Liver (tissue), 9 donors: ENCODE measurements around the gene LPO. TPM values are rescaled to one million over a fixed set of nuclear protein-coding genes. Genes with fewer than 3 reads are reported as not detected.

Experiments used
- DNase-seq: peaks from one replicate; pipeline ENCODE4 v3.0.0-alpha.2; 2017; ENCODE audit warnings: low spot score
- H3K27ac ChIP-seq, 2 donors: one replicate each; pipeline ENCODE4 v1.7.0; 2013; ENCODE audit warnings: inconsistent platforms in 2 of 2, low read length in 2 of 2, control low read depth in 1 of 2, low read depth in 1 of 2, mild to moderate bottlenecking in 1 of 2
- H3K27me3 ChIP-seq, 4 donors: one replicate each; pipeline versions ENCODE4 v1.6.1 to v1.7.0; 2013; ENCODE audit warnings: low read length in 3 of 4, inconsistent platforms in 1 of 4, mild to moderate bottlenecking in 1 of 4, moderate library complexity in 1 of 4; ENCODE audit not compliant: control insufficient read depth in 4 of 4, insufficient read depth in 4 of 4
- H3K36me3 ChIP-seq, 4 donors: one replicate each; pipeline versions ENCODE4 v1.6.1 to v1.7.0; 2013; ENCODE audit warnings: low read length in 3 of 4, mild to moderate bottlenecking in 3 of 4, low read depth in 1 of 4, moderate library complexity in 1 of 4; ENCODE audit not compliant: control insufficient read depth in 4 of 4, insufficient read depth in 3 of 4
- H3K4me1 ChIP-seq, 4 donors: one replicate each; pipeline versions ENCODE4 v1.6.1 to v1.7.0; 2013; ENCODE audit warnings: low read length in 3 of 4, mild to moderate bottlenecking in 3 of 4, moderate library complexity in 1 of 4; ENCODE audit not compliant: control insufficient read depth in 4 of 4, insufficient read depth in 4 of 4
- H3K4me3 ChIP-seq, 3 donors: one replicate each; pipeline versions ENCODE4 v1.6.1 to v1.7.0; 2013; ENCODE audit warnings: low read length in 3 of 3, control low read depth in 1 of 3, low read depth in 1 of 3, mild to moderate bottlenecking in 1 of 3
- H3K9ac ChIP-seq, 2 donors: one replicate each; pipeline ENCODE4 v1.7.0; 2013; ENCODE audit warnings: low read length in 2 of 2, mild to moderate bottlenecking in 2 of 2, moderate library complexity in 2 of 2, control low read depth in 1 of 2, low read depth in 1 of 2
- H3K9me3 ChIP-seq, 4 donors: one replicate each; pipeline versions ENCODE4 v1.6.1 to v1.7.0; 2013; ENCODE audit warnings: low read length in 3 of 4; ENCODE audit not compliant: control insufficient read depth in 4 of 4
- ATF3 ChIP-seq: IDR thresholded peaks from 2 replicates; pipeline ENCODE4 v1.6.1; 2016; ENCODE audit warnings: antibody characterized with exemption
- CTCF ChIP-seq: fragments of 150-350 bp; IDR thresholded peaks from 2 replicates; pipeline ENCODE4 v1.5.1; 2017; ENCODE audit warnings: improper control_type of control experiment, low read depth, low read length; ENCODE audit not compliant: missing input control
- EGR1 ChIP-seq, 2 donors: IDR thresholded peaks; 2 replicates each; pipeline ENCODE4 v1.6.1; 2016 to 2018; ENCODE audit warnings: antibody characterized with exemption in 2 of 2, low read depth in 2 of 2
- FOXA1 ChIP-seq: IDR thresholded peaks from 2 replicates; pipeline ENCODE4 v1.6.1; 2016; ENCODE audit warnings: antibody characterized with exemption
- FOXA2 ChIP-seq: IDR thresholded peaks from 2 replicates; pipeline ENCODE4 v1.6.1; 2016; ENCODE audit warnings: antibody characterized with exemption
- GABPA ChIP-seq, 2 donors: IDR thresholded peaks in 1 of 2; conservative IDR thresholded peaks in 1 of 2; 2 replicates each; pipeline ENCODE4 v1.6.1; 2016; ENCODE audit warnings: antibody characterized with exemption in 2 of 2, mild to moderate bottlenecking in 1 of 2, moderate library complexity in 1 of 2
- HNF4A ChIP-seq, 2 donors: conservative IDR thresholded peaks; 2 replicates each; pipeline ENCODE4 v1.6.1; 2016; ENCODE audit warnings: antibody characterized with exemption in 2 of 2, mild to moderate bottlenecking in 2 of 2
- HNF4G ChIP-seq: IDR thresholded peaks from 2 replicates; pipeline ENCODE4 v1.6.1; 2016; ENCODE audit warnings: antibody characterized with exemption
- JUND ChIP-seq, 2 donors: IDR thresholded peaks; 2 replicates each; pipeline ENCODE4 v1.6.1; 2016; ENCODE audit warnings: antibody characterized with exemption in 2 of 2
- MAX ChIP-seq: IDR thresholded peaks from 2 replicates; pipeline ENCODE4 v1.6.1; 2016; ENCODE audit warnings: antibody characterized with exemption
- NR2F2 ChIP-seq: IDR thresholded peaks from 2 replicates; pipeline ENCODE4 v1.6.1; 2016; ENCODE audit warnings: antibody characterized with exemption
- RAD21 ChIP-seq, 2 donors: IDR thresholded peaks; 2 replicates each; pipeline ENCODE4 v1.6.1; 2016; ENCODE audit warnings: antibody characterized with exemption in 2 of 2, mild to moderate bottlenecking in 2 of 2
- RXRA ChIP-seq, 2 donors: IDR thresholded peaks; 2 replicates each; pipeline ENCODE4 v1.6.1; 2017 to 2018; ENCODE audit warnings: antibody characterized with exemption in 2 of 2, mild to moderate bottlenecking in 1 of 2
- SP1 ChIP-seq: IDR thresholded peaks from 2 replicates; pipeline ENCODE4 v1.6.1; 2018; ENCODE audit warnings: antibody characterized with exemption, mild to moderate bottlenecking
- TAF1 ChIP-seq: conservative IDR thresholded peaks from 2 replicates; pipeline ENCODE4 v1.6.1; 2016; ENCODE audit warnings: antibody characterized with exemption, mild to moderate bottlenecking
- YY1 ChIP-seq: IDR thresholded peaks from 2 replicates; pipeline ENCODE4 v1.6.1; 2016; ENCODE audit warnings: antibody characterized with exemption, mild to moderate bottlenecking
- ZBTB33 ChIP-seq: IDR thresholded peaks from 2 replicates; pipeline ENCODE4 v1.6.1; 2016; ENCODE audit warnings: antibody characterized with exemption
- WGBS: extraction: QIAGEN DNeasy Blood & Tissue Kit; methylation state at CpG from one replicate; pipeline ENCODE4 v1.1.7; 2013; 5-methylcytosine and 5-hydroxymethylcytosine counted together
- polyA plus RNA-seq, 2 donors: library from polyadenylated mRNA; stranded (reverse) in 1 of 2; unstranded in 1 of 2; fragments of 200-250 nt in 1 of 2; fragments of >200 nt in 1 of 2; fragmentation: Nextera tagmentation in 1 of 2; extraction: Ambion mirVana in 1 of 2; gene quantifications; one replicate each; pipeline versions ENCODE4 v1.2.1 to v1.2.3, GENCODE V29; 2013 to 2015
- total RNA-seq, 2 donors: library from RNA; depleted of rRNA; stranded (reverse); fragments of >200 nt; gene quantifications; one replicate each; pipeline ENCODE4 v1.2.3, GENCODE V29; 2014
- TF ChIP-seq, protein P1 (sequence below): IDR thresholded peaks from 2 replicates; pipeline ENCODE4 v1.6.1; 2016; ENCODE audit warnings: antibody characterized with exemption, mild to moderate bottlenecking
- donor health status: healthy.
- donor health status: healthy.
- donor health status: healthy.
- donor health status: healthy.
- donor health status: healthy.

Gene LPO
- total and polyA plus RNA-seq, 4 donors = not detected

- TF ChIP-seq GABPA (IDR thresholded peaks at IDR 0.05 in 1 of 2, conservative IDR thresholded peaks at IDR 0.05 in 1 of 2) (no peak), EGR1 (IDR thresholded peaks at IDR 0.05; ENCODE audit: low read depth in 2 of 2) (no peak), FOXA1 (no peak), RAD21 (IDR thresholded peaks at IDR 0.05) (no peak), NR2F2 (no peak), FOXA2 (no peak), MAX (no peak), JUND (IDR thresholded peaks at IDR 0.05) (no peak), SP1 (no peak), ATF3 (no peak), YY1 (no peak), HNF4A (conservative IDR thresholded peaks at IDR 0.05) (no peak), HNF4G (no peak), ZBTB33 (no peak), CTCF (no peak), RXRA (IDR thresholded peaks at IDR 0.05) (no peak), TAF1 (no peak)
- TF ChIP-seq, protein P1, sequence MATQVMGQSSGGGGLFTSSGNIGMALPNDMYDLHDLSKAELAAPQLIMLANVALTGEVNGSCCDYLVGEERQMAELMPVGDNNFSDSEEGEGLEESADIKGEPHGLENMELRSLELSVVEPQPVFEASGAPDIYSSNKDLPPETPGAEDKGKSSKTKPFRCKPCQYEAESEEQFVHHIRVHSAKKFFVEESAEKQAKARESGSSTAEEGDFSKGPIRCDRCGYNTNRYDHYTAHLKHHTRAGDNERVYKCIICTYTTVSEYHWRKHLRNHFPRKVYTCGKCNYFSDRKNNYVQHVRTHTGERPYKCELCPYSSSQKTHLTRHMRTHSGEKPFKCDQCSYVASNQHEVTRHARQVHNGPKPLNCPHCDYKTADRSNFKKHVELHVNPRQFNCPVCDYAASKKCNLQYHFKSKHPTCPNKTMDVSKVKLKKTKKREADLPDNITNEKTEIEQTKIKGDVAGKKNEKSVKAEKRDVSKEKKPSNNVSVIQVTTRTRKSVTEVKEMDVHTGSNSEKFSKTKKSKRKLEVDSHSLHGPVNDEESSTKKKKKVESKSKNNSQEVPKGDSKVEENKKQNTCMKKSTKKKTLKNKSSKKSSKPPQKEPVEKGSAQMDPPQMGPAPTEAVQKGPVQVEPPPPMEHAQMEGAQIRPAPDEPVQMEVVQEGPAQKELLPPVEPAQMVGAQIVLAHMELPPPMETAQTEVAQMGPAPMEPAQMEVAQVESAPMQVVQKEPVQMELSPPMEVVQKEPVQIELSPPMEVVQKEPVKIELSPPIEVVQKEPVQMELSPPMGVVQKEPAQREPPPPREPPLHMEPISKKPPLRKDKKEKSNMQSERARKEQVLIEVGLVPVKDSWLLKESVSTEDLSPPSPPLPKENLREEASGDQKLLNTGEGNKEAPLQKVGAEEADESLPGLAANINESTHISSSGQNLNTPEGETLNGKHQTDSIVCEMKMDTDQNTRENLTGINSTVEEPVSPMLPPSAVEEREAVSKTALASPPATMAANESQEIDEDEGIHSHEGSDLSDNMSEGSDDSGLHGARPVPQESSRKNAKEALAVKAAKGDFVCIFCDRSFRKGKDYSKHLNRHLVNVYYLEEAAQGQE = no peak
- no peak overlapping the region for H3K9ac ChIP-seq
- DNase-seq = no peak
- H3K36me3 ChIP-seq = no peaks in the 10 kb centered on the region
- H3K27ac ChIP-seq = no peak overlapping the region
- H3K9me3 ChIP-seq = no peaks in the 10 kb centered on the region
- WGBS = 94% methylated on average over 4 of the region's 4 CpGs
- H3K4me3 ChIP-seq = no peak overlapping the region
- H3K27me3 ChIP-seq = no peaks in the 10 kb centered on the region
- H3K4me1 ChIP-seq = no peaks in the 10 kb centered on the region
These were observed 8.5 kb upstream of the LPO start for GRCh38 chr17:58229881-58230280.
